ENCODE measurements around the gene ELP4.

GRCh38 chr11:31606893-31607292 is 97.3 kb downstream of the ELP4 start:
- no peak for TF ChIP-seq POLR2AphosphoS5 (IDR thresholded peaks at IDR 0.05; ENCODE audit: borderline replicate concordance, low read depth, low read length)
- TF ChIP-seq EZH2 (IDR thresholded peaks at IDR 0.05) = no peak
